CD4-positive, alpha-beta T cell treated with Interleukin-6 for 4 hours (primary cell): ENCODE data around the gene KPNB1.
A peak's percentile ranks its signal among the peaks of the same experiment; 100 is the strongest.

Experiments
- DNase-seq: peaks from one replicate; pipeline ENCODE4 v3.0.0-alpha.2; 2020; ENCODE audit warnings: mixed read lengths

KPNB1 gene

DNA sequence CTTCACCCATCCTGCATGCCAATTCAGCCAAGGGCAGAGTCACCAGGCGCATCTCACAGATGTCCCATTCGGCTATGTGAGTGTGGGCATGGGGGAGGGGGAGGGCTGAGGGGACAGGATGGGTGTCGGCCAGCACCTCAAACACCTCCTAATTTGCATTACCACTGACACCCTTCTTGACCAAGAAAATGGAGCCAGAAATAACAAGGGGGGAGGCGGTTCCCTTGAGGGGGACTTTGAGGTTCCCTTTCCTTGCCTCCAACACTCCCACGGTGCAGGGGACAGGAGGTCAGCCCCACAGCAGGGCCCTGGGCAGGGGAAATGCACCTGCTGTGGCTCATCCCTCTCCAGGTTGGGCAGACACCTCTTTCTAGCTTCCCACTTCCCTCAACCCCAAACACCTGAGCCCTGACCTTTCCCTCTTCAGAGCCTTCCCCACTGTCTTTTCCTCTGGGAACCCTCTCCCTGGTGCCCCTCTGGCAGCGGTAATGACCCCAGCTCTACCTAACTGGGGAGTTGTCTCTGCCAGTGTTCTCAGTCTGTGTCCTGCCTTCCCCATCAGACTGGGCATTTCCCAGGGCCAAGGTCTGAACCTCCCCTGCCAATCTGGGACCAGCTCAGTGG is 65.2 kb downstream of the KPNB1 start:
- DNase-seq: no peak

- no peak for DNase-seq
These were observed 66.1 kb downstream of the KPNB1 start for GRCh38 chr17:47715669-47716325.

DNA sequence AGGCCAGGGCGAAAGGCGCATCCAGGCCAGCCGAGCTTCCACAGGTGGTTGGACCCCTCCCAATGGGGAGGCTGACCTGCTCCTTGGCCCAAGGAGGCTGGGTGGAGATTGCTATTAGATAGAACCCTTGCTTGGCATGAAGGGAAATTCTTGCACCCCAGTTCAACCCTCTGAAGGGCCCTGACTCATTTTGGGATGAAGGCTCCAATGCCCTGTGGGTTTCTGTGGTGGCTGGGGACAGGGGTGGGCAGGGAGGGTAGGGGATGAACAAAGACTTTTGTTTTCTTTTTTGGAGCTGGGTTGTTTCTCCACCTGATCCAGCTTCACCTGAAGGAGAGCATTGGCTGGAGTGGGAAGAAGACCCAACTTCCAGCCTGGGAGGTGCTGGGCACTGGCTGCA is 66.7 kb downstream of the KPNB1 start:
- no peak for DNase-seq

GRCh38 chr17:47717261-47717697 is 67.6 kb downstream of the KPNB1 start:
- peak; percentile 39 for DNase-seq

DNA sequence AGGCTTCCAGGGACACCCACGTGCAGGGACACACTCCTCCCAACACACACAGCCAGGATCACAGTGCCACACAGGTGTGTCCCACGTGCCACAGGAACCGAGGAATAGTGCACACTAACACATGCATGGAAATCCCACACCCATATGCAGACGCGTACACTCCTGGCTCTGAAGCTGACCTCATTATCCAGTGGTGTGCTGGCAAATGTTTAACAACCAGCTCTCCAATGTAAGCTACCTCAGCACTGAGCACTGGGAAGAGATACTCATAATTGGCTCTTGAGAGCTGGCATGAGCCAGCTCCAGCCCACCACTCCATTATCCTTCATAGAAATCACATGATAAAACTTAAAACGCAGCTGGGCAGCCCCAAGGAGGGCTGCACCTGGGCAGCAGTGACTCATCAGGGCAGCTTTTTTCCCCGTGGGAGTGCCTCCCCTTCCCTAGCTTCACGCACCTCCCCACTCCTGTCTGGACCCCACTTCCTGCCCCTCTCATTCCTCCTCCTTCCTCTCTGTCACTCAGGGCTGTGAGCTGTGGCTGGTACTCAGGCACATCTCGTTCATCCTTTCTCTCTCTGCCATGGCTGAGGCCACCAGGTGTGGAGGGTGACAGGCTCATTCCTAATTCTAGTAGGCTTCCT is 68.4 kb downstream of the KPNB1 start:
- DNase-seq: no peak

- DNase-seq: no peak
These were observed 69.1 kb downstream of the KPNB1 start for GRCh38 chr17:47718634-47719405.

- peak; percentile 65 for DNase-seq
These were observed 69.9 kb downstream of the KPNB1 start for GRCh38 chr17:47719411-47720152.

- no peak for DNase-seq
These were observed 70.5 kb downstream of the KPNB1 start for GRCh38 chr17:47720196-47720595.

GRCh38 chr17:47720754-47721533 is 71.2 kb downstream of the KPNB1 start:
- DNase-seq: peak; percentile 82

GRCh38 chr17:47721725-47722124 is 72.0 kb downstream of the KPNB1 start:
- no peak for DNase-seq

DNA sequence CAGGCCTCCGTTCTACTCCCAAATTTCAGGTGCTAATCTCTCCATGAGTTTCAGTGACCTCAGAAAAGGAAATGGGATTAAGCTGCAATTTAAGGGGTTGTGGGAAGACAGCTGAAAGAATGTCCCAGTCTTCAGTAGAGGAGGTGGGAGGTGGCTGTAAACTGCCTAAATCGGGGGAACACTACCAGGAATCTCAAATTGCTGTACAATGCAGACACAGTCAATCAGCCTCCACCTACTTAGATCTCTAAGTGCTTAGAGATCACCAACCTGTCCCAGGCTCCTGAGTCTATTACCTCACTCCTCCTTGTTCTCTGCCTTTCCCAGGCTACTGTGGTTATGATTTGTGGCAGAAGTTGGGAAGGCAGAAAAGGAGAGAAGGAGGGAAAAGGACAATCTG is 75.0 kb downstream of the KPNB1 start:
- no peak for DNase-seq

DNA sequence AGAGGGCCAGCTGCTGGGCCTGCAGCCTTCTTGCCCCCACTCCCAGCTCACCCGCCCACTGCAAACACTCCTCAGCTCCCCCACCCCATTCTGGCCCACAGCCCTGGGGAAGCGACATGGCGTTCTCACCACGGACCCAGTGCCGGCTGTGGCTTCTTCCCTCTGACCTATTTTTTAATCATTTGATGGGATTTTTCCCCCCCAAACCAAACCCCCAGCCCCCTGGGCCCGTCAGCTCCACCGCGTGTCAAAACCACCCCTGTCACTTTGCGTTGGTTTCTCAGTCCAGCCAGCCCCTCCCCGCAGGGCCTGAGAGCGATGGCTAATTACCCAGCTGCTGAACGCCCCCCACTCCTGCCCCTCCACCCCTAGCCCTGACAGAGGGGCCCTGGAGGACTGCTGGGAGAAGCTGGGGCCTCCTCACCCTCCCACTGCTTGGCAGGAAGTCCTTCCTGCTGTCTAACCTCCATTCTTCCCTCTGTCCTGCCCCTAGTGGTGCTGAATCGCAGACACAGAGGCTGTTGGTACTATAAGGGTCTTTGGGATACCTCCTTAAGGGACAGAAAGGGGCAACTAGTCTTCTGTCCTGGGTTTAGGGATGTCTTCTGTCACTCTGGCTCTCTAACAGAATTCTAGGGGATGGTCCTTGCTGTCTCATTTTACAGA is 75.9 kb downstream of the KPNB1 start:
- no peak for DNase-seq

GRCh38 chr17:47726796-47727703 is 77.3 kb downstream of the KPNB1 start:
- no peak for DNase-seq

DNA sequence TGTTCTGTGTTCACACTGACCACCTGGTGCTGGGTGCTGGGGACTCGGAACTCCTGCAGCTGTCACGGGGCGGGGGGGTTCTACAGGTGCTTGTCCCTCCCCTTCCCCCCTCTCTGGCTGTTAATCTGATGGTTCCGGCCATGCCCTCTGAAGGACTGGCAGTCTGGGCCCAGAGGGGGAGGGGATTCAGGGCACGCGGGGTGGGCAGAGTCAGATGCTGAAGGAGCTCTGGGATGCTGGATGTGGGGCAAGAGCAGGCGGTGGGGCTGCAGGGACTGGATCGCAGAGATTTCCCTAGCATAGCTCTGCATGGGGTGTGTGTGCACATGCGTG is 78.0 kb downstream of the KPNB1 start:
- DNase-seq: no peak

DNA sequence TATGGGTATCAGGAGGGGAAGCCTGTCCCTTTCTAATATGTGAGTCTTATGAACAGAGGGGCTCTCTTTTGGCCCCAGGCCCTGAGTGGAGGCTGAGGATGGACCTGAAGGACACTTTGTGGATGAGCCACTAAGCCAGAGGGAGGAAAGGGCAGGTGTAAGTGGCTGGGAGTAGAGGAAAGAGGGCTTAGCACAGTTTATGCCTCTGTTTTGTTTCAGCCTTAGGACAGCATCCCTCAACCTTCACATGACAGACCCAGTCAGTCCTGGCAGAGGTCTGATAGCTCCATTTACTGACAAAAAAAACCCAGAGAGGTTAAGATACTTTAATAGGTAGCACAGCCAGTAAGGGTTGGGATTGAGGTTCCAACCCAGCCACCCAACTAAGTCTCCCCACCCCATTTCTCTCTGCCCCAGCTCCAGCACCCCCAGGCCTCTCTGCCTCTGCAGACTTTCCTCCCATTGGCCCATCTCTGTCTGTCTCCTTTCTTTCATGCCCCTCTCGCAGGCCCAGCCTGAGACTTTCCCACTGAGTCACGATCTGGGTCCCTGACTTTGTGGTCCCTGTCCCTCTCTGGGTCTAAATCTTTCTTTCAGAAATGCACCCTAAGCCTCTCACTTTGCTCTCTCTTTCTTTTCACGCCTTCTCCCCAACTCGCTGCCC is 78.6 kb downstream of the KPNB1 start:
- DNase-seq: no peak

DNA sequence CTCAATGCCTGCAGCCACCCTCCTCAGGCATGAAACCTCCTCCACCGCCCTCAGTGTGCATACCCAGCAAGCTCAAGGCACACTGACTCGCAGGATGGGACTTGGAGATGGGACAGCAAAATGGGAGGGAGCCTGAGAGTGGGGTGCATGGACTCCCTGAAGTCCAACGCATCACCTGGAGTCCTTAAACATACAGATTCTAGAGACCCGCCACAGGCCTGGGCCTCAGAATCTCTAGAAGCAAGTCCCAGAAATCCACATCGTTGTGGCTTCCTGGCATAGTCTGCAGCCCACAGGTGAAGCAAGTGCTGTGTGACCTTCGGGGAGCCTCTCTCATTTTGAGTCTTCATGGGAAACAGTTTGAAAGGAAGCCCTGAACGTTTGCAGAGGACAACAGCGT is 79.8 kb downstream of the KPNB1 start:
- DNase-seq: no peak

DNA sequence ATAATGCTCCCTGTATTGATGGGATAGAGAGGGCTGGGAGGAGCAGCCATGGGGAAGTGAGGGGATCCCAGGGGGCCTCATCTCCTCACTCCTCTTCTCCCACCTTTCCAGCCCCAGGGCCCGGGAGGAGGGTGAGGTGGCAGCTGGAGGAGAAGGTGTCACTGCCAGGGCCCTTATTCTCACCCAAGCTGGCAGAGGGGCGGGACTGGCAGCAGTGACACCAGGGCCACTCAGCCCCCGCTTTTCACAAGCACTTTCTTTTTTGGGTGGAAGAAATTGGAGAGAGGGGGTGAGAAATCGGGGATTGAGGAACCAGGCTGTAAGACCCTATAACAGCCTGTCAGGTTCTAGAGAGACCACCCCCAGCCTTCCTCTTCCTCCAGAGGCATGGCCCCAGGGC is 81.0 kb downstream of the KPNB1 start:
- no peak for DNase-seq

- no peak for DNase-seq
These were observed 81.7 kb downstream of the KPNB1 start for GRCh38 chr17:47731396-47731795.

- no peak for DNase-seq
These were observed 82.8 kb downstream of the KPNB1 start for GRCh38 chr17:47732399-47733046.
